Activated CD8-positive, alpha-beta memory T cell treated with anti-CD3 and anti-CD28 coated beads for 48 hours (primary cell): ENCODE results near the gene GABBR2.

ENCODE experiments used
- DNase-seq, 3 experiments: peaks; one replicate each; pipeline ENCODE4 v3.0.0-alpha.2; 2020; ENCODE audit warnings: low read depth in 2 of 3, low spot score in 2 of 3

Gene GABBR2

GRCh38 chr9:98721643-98722042, 12.9 kb upstream of the GABBR2 start:
- DNase-seq, result no peak

- DNase-seq, result no peak
These were observed 11.7 kb upstream of the GABBR2 start for GRCh38 chr9:98720402-98720801.

- no peak for DNase-seq
These were observed 10.3 kb upstream of the GABBR2 start for GRCh38 chr9:98719055-98719454.

GRCh38 chr9:98714833-98715232, 6.1 kb upstream of the GABBR2 start:
- DNase-seq, result no peak

GRCh38 chr9:98712987-98713386, 4.3 kb upstream of the GABBR2 start:
- no peak for DNase-seq

- no peak for DNase-seq
These were observed 1.5 kb upstream of the GABBR2 start for GRCh38 chr9:98709968-98710965.

- DNase-seq, result no peak
These were observed 417 bp downstream of the GABBR2 start for GRCh38 chr9:98708103-98708932.

GRCh38 chr9:98707166-98708102, 1.3 kb downstream of the GABBR2 start:
- peak in 1 of 3 experiments; percentile 19 for DNase-seq

- no peak for DNase-seq
These were observed 2.0 kb downstream of the GABBR2 start for GRCh38 chr9:98706651-98707165.

GRCh38 chr9:98702835-98703380, 5.8 kb downstream of the GABBR2 start:
- DNase-seq, result no peak

GRCh38 chr9:98702340-98702739, 6.4 kb downstream of the GABBR2 start:
- DNase-seq, result no peak

- DNase-seq, result no peak
These were observed 7.2 kb downstream of the GABBR2 start for GRCh38 chr9:98701576-98701975.

GRCh38 chr9:98700801-98701200, 7.9 kb downstream of the GABBR2 start:
- no peak for DNase-seq

GRCh38 chr9:98698856-98699255, 9.9 kb downstream of the GABBR2 start:
- no peak for DNase-seq

- no peak for DNase-seq
These were observed 13.8 kb downstream of the GABBR2 start for GRCh38 chr9:98694943-98695342.

GRCh38 chr9:98692392-98692791, 16.3 kb downstream of the GABBR2 start:
- DNase-seq, result no peak

GRCh38 chr9:98691890-98692289, 16.8 kb downstream of the GABBR2 start:
- no peak for DNase-seq

- no peak for DNase-seq
These were observed 18.0 kb downstream of the GABBR2 start for GRCh38 chr9:98690686-98691085.

GRCh38 chr9:98688710-98689495, 19.8 kb downstream of the GABBR2 start:
- no peak for DNase-seq
